ENCODE data around the gene CLIC1.
"Not testable (repeated sequence)": the region's sequence is repeated elsewhere in the genome, so short reads cannot be mapped to it uniquely, and the experiment has no call there.

The CLIC1 gene

DNA sequence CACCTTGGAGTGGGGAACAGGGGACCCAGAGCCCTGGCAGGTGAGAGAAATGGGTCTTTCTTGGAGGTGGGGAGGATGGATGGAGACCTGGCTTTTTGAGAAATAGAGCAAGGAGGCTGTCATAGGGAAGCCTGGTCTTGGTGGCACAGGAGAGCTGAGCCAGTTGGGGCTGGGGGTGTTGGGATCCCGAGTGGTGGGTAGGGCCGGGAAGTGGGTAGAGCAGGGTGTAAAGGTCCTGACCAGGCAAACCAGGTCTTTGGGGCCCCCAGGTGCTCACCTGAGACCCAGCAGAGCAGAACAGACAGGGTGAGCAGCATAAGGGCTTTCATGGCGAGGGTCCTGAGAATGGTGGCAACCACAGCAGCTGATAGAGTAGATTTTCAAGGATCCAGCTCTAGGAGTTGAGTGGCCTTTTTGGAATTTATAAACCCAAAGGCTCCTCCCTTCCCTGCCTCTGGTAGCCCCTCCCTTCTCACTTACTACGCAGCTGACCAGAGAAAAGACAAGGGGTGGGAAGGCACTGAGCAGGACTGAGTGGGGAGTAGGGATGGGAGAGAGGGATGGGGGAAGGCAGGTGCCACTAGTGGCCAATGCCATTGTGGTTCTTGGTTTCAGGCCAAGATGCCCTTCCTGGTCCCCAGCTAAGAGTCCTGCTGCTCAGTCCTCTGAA, 14.8 kb downstream of the CLIC1 start, which contains the start of gene LY6G6C:
Gene LY6G6C, minus strand, starts transcription at position 396 of the 670 bp plus-strand sequence. Its CDS starts 67 bp downstream, at position 329.
- DNase-seq = no peak

DNA sequence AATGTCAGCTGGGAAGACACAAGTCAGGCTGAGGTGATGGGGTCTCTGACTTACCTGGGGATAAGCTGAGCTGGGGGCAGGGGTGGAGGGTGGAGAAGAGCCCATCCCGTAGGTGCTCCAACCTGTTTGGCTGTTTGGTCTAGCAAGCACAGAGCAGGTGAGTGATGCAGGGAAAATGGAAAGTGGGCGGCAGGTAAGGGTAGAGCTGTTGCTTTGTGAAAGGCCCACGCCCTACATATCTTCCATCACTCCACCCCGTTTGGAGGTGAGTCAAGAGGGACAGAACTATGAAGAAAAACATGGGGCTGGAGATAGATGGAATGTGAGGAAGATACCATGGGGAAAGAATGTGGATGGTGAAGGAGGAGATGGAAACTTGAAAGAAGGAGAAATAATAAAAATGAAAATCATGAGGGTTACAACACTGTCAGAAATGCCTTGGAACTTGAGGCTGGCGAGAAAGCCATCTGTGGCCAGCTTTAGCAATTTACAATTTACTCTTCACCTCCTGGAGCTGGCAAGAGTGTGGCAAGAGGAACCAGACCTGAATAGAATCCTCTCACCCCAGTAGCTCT, 16.0 kb downstream of the CLIC1 start:
- no peak for DNase-seq

DNA sequence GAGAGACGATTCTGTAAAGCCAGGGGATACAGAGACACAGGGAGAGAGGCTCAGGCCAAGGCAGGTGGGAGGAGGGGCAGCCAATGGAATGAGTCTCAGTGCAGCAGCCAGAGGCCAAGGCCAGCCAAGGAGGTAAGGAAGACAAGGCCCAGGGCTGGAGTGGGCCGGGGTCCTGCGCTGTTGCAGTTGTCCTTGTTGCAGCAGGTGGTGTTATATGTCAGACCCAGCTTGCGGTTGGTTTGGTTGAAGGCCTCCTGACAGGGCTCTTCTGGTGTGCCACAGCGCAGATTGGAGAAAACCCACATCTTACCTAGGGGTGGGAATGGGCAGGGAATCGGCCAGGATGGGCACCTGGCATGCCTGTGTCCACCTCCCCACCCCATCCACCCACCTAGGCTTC, 17.3 kb downstream of the CLIC1 start:
- no peak for DNase-seq

DNA sequence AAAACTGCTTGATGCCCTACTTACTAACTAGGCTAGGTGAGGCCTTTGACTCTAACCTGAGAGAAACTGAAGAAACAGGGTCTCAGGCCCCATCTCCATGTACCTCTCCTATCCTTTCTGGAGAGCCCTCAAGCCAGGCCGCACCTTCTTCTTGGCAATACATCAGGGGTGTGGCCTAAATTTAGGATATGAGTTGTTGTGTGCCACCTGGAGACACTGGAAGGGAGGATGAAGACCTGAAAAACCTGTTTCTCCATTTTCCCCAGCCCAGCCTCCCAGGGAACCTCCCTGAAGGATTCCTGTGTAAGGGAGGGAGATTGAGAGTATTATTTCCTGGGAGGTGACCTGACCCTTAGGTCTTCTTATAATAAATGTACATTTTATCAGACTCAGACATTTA, 18.1 kb downstream of the CLIC1 start:
- no peak for DNase-seq

DNA sequence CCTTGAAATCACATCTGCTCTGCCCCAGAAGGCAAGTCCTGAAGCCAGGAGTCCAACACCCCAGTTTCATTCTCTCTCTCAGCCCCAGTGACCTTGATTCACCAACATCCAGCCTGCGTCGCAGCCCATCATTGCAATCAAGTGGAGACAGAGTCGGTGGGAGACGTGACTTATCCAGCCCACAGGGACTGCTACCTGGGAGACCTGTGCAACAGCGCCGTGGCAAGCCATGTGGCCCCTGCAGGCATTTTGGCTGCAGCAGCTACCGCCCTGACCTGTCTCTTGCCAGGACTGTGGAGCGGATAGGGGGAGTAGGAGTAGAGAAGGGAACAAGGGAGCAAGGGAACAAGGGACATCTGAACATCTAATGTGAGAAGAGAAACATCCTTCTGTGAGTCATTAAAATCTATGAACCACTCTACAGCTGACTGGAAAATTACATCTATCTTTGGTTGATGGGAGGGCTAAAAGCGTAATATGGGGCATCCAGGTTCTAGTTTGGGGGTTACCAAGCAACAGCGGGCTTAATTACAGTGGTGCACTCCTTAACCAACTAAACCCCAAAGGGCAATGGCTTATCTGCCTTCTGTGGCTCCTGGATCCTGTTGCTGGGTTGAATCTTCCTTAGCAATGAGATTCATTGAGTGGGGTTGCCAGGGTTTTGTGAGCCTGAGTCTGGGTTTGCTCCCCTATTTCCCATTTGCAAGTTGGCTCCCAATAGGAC, 18.7 kb downstream of the CLIC1 start:
- DNase-seq = no peak

DNA sequence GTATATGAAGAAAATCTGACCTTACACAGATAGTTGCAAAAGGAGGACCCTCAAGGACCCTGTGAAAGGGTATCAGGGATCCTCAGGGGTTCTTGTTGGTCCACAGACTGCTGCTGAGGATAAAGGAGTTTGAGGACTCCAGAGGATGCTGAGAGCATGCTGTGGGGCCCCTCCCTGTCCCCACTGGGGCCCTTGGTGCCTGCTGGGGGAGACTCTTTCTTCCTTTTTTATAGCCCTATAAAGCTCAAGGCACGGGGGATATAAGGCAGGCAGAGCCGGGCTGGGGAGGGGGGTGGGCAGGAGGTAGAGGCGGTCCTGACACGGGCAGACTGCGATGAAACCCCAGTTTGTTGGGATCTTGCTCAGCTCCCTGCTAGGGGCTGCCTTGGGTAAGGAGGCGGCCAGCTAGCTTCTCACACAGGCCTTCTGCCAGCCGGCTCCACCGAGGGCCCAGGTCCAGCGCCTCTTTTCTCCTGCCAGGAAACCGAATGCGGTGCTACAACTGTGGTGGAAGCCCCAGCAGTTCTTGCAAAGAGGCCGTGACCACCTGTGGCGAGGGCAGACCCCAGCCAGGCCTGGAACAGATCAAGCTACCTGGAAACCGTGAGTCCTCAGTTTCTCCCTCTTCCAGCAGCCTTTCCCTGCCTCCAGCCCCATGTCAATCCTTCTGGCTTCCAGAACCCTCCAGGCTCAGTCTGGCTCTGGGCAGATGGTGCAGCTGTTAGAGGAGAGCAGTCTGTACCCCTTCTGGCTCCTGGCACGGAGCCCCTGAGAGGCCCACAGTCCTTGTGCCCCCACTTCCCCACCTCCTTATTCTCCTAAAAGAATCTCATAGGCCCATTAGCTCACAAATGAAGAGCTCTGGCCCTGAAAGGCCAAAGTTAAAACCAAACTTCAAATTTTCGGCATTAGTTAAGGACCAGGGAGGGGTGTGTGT, 21.0 kb downstream of the CLIC1 start, which contains the start of gene LY6G6D:
Gene LY6G6D, plus strand, starts transcription at position 327 of the 937 bp plus-strand sequence. Its CDS starts 8 bp downstream, at position 335.
- no peak for DNase-seq

DNA sequence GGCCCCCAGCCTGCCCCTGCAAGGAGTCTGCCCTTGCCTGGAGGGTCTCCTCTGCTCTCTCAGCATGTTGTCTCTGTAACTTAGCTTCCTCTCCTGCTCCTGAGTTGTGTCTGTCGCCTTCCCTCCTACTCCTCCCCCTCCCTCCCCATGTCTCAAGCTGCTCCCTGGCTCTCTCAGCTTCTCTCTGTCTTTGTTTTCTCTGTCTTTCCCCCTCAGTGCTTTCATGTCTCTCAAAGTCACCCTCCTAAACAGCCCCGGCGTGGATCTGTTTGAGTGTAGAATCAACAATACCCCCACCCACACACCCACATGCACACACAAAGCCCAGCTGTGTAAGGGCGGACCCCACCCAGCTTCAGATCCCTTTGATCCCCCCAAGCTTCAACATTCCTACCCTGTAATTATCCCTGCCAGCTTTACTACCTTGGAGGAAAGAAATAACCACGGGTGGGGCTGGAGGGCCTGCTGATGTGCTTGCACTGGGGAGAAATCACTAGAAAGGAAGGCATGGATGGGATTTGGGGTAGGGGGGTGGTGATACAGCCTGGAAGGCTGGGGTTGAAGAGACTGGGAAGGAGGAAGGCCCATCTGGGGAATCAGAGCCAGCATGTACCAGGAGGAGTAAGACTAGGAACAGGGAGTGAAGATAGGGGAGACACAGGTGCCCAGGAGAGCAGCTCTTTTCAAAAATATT, 22.2 kb downstream of the CLIC1 start:
- no peak for DNase-seq

DNA sequence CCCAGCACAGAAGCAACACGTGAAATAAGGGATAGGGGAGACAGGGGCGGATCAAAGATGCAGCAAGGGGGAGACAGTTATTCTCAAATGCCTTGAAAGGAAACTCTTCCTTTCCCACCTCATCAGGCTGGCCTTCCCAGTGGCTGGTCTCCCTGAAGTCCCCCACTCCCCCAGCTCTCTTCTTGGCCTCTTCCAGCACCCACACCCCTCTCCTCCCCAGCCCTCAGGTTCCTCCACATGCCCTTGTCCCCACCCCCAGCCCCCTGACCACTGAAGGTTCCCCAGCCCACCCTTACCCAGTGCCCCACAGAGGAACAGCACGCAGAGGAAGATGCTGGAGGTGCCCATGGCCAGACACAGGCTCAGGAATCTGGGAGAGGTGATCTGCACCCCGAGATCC, 22.9 kb downstream of the CLIC1 start:
- DNase-seq = no peak

DNA sequence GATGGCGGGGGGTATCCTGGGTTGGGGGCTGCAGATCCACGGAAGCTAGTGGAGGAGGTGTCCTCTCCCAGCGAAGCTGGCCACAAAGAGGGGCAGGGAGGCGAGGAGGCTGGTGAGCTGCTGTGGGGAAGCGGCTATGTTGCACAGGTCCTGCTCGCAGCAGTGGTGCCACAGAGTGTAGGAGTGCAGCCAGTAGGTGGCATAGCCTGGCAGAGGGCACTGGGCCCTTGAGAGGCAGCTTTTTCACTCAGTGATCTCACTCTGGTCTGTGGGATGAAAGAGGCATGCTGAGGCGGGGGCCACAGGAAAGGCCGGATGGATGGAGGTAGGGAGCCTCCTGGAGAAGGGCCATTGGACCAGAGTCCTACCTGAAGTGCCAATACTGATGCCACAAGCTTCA, 24.0 kb downstream of the CLIC1 start:
- DNase-seq = no peak

DNA sequence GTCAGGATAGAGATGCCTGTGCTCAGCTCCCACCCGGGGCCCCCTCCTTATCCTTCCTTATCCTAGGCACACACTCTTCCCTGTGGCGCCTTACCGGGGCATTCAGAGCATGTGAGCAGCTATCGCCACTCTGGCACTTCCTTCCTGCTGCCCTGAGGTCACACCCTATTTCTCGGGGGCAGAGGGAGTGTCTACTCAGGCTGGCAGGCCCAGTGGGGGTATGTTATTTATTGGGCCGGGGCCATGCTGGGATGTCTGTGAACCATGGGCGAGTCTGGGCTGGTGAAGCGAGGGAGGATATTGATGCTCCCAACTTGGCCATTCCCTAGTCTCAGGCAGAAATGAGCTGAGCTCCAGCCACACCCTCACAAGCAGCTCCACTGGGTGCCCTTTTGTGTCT, 25.1 kb downstream of the CLIC1 start:
- no peak for DNase-seq

DNA sequence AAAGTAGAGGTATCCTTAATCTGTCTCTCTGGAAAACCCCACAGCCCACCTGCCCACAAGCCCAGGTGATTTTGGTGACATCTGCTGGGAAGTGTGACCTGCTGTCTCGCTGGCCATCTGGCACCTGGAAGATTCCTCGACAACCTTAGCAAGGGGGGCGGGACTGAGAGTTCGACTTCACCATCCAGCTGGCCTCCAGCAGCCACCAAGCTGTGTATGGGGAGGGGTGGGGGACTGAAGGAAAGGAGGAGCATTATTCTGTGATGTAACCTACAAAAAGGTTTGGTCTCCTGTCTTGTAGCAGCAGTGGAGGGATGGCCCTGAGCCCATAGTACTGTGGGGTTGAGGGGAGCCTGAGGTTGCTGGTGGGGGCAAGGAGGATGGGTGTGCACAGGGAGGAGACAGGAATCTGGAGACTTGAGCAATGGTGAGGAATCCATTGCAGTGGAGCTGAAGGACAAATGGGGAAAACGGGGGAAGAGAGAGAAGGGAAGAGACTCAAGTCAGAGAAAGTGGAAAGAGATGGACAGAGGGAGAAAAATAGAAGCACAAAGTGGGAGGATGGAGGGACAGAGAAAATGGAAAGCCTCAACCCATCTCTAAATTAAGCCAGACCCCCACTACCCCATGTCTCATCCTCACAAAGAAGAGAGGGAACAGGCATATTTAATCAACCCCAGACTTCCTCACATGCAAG, 25.7 kb downstream of the CLIC1 start:
- no peak for DNase-seq

DNA sequence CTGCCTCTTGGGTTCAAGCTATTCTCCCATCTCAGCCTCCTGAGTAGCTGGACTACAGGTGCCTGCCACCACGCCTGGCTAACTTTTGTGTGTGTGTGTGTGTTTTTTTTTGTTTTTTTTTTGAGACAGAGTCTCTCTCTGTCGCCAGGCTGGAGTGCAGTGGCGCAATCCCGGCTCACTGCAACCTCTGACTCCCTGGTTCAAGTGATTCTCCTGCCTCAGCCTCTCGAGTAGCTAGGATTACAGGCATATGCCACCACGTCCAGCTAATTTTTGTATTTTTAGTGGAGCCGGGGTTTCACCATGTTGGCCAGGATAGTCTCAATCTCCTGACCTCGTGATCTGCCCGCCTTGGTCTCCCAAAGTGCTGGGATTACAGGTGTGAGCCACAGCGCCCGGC, 27.2 kb downstream of the CLIC1 start:
- not testable (repeated sequence) for DNase-seq

DNA sequence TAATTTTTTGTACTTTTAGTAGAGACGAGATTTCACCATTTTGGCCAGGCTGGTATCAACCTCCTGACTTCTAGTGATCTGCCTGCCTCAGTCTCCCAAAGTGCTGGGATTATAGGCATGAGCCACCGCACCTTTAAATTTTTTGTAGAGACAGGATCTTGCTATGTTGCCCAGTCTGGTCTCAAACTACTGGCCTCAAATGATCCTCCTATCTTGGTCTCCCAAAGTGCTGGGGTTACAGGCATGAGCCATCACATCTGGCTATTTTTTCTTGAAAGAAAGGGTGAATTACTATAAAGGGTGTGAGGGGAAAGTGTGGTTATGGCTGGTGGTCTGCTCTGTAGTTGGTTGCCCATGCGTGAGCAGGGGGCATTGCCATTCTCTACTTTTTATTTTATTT, 28.1 kb downstream of the CLIC1 start:
- no peak for DNase-seq

DNA sequence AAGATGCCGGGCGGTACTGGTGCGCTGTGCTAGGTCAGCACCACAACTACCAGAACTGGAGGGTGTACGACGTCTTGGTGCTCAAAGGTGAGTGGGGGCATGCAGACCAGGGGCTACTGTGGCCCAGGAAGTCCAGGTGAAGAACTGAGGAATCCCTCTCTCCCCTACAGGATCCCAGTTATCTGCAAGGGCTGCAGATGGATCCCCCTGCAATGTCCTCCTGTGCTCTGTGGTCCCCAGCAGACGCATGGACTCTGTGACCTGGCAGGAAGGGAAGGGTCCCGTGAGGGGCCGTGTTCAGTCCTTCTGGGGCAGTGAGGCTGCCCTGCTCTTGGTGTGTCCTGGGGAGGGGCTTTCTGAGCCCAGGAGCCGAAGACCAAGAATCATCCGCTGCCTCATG, 28.6 kb downstream of the CLIC1 start:
- DNase-seq = no peak

DNA sequence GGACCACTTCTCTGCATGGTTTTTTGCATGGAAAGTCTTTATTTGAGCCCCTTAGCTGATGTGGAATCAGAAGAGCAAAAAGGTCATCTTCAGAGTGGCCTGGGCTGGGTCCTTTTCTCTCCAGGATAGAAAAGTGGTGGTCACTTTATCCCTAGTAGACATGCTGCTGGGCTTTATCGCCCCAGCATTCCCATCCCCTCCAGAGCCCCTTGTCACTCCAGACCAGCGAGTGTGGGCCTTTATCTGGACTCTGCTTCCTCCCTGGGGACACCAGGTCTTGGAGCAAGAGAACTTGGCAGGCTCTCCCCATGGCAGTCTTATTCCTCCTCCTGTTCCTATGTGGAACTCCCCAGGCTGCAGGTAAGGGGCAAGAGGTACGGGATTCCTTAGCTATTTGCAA, 29.7 kb downstream of the CLIC1 start, which contains the start of gene LY6G6F:
Gene LY6G6F, plus strand, starts transcription at position 268 of the 400 bp plus-strand sequence. Its CDS starts 41 bp downstream, at position 309.
- DNase-seq = no peak

DNA sequence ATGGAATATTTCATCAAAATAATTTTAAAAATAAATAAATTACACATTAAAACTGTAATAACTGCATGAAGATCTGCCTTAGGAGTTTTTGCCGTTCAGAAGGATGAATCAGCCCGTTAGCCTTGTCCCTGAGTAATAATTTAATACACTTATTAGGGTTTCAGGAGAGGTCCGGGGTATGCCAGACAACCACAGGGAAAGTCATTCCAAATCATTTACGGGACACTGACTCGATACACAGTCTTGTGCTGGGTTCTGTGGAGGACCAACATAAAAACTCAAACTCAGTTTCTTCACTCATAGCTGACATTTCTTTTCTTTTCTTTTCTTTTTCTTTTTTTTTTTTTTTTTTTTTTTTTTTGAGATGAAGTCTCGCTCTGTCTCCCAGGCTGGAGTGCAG, 30.4 kb downstream of the CLIC1 start:
- no peak for DNase-seq

DNA sequence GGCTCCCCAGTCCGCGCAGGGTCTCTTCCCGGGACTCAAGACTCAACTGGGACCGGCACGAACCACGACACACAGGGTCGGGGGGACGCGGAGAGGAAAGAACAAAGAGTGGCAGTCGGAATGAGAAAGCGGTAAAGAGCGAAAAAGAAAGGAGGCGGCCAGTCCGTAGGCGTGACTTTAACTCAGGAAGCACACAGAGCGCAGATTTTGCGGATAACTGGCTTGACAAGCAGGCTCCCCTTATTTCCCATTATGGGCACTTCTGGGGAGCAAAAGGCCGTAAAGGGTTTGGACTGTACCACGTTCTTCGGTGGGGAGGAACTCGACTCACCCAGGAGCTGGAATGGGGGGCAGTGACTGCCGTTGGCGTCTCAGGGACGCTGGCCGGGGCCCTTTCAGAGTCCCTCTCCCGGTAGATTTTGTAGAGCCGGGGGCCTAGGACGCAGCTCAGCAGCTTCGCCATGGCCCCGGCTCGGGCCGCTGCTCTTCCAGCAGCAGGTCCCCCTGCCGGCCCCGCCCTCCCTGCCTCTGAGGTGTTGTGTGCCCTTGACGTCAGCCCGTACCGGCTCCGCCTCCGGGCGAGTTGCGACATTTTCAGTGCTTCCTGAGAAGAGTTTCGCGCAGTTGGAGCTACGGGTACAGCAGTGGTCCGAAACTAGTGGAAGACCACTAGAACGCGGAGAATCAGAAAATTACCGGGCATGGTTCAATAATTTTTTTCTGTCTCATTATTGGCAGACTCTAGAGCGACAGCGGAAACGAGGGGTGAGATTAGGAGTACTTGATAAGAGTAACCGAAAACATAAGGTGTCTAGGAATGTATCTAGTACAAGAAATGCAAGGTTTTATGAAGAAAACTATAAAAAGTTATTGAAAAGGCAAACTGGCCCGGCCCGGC, 33.3 kb downstream of the CLIC1 start, which contains the start of gene ABHD16A:
Gene ABHD16A, minus strand, starts transcription at position 506 of the 898 bp plus-strand sequence. Its CDS starts 43 bp downstream, at position 463.
- peak; percentile 88 for DNase-seq

DNA sequence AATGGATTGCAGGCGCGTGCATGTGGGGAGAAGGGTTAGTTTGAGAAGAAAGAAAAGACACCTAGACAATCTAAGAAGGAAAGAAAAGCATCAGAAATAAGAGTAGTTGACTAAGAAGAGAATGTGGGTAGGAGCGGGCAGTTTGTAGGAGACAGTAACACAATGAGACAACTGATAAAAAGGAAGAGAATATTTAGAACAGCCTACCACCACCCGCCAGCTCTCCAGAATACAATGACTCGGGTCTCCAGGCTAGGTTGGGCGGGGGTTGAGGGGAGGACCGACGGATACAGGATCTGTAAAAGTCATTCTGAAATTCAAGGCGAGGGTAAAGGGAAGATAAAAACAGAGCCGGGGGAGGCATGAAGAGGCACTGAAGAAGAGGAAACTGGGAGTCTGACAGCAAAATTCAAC, 33.9 kb downstream of the CLIC1 start:
- peak; percentile 48 for DNase-seq

DNA sequence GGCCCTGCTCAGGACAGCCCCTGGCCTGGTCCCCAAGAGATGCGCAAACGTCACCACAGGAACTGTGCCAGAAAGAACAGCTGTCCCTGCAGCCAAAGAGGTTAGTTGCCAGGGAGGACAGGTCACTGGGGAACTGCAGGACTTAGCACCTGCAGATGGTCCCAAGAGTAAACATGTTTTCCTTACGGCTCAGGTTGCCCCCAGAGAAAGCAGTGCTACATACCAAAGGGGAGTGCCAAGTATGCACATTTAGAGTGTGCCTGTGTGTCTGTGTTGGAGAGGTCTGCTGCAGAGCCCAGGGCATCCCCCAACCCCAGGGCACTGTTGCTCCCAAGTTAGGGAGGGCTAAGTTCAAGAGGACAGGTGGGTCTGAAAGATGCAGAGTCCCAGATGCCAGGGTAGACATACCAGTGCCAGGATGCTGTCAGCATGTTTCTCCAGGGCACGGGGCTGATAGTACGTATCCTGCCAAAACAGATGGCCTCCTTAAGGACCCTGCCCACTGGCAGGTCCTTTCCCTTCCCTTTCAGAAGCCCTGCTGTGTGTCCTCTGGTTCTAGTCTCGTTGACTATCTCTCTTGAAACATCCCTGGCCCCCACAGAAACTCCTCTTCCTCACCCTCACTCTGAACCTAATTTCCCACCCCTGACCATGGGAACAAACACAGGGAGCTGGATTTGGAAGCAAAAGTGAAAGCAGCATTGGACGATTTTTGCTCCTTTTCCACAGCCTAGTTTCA, 34.5 kb downstream of the CLIC1 start:
- peak; percentile 31 for DNase-seq
